GM12878 (cell line): Measurements from ENCODE around the gene SEC62. TPM values are rescaled to one million over a fixed set of nuclear protein-coding genes. Genes with fewer than 3 reads are reported as not detected.
A peak's percentile ranks its signal among the peaks of the same experiment; 100 is the strongest.

Experiments
- ATAC-seq: fragments of 200-7000 bp; cut with Tn5 transposase; 3 replicates; pipeline ENCODE4 v1.9.1; 2020; ENCODE audit warnings: mild to moderate bottlenecking, moderate library complexity
- BruUV-seq: library from RNA; stranded (reverse); fragments of 400-500 nt; replicated peaks from 2 replicates; lab custom pipeline; 2021; lab: Mats Ljungman, UMichigan
- CTCF ChIA-PET: fragments of 300-600 bp; sonication (Branson Sonifier 250); formaldehyde crosslinking; extraction: SDS; loops from one replicate; lab custom pipeline; 2021; ENCODE audit warnings: inconsistent platforms; lab: Yijun Ruan, JAX
- POLR2A ChIA-PET: fragments of 350-600 bp; formaldehyde crosslinking; extraction: SDS; loops from one replicate; lab custom pipeline; 2021; ENCODE audit warnings: inconsistent platforms; lab: Charles Lee
- RAD21 ChIA-PET: fragments of 300-600 bp; sonication (Branson Sonifier 250); formaldehyde crosslinking; loops from one replicate; lab custom pipeline; 2023; ENCODE audit warnings: antibody characterized with exemption; ENCODE audit not compliant: unreplicated experiment; lab: Charles Lee
- SMC1A ChIA-PET: fragments of 300-600 bp; sonication (Branson Sonifier 250); formaldehyde crosslinking; loops from one replicate; lab custom pipeline; 2023; ENCODE audit not compliant: unreplicated experiment, uncharacterized antibody; lab: Charles Lee
- DNase-seq: peaks from one replicate; pipeline ENCODE4 v3.0.0-alpha.2; 2011; ENCODE audit warnings: low read depth, low spot score
- FAIRE-seq: peaks from 3 replicates; lab custom pipeline; 2011; peaks lifted over from hg19 to GRCh38; lab: Jason Lieb, UNC
- H2AFZ ChIP-seq: 2 replicates; pipeline ENCODE4 v1.6.0; 2011; ENCODE audit warnings: low read depth, low read length, control low read depth; ENCODE audit not compliant: control insufficient read depth
- H3K27ac ChIP-seq: 2 replicates; pipeline ENCODE4 v1.5.1; 2011; ENCODE audit warnings: control low read depth; ENCODE audit not compliant: control insufficient read depth, insufficient read depth
- H3K27me3 ChIP-seq, 2 experiments: replicated peaks in 1 of 2; 2 replicates each; pipeline versions ENCODE4 v1.6.0 to v1.6.1; 2011; ENCODE audit warnings: low read length in 1 of 2; ENCODE audit not compliant: control insufficient read depth in 2 of 2, insufficient read depth in 2 of 2
- H3K36me3 ChIP-seq, 2 experiments: 2 replicates each; pipeline ENCODE4 v1.5.1; 2011; ENCODE audit warnings: low read length in 1 of 2; ENCODE audit not compliant: control insufficient read depth in 2 of 2, insufficient read depth in 2 of 2
- H3K4me1 ChIP-seq: 2 replicates; pipeline ENCODE4 v1.6.1; 2011; ENCODE audit warnings: mild to moderate bottlenecking, low read length, moderate library complexity, mixed read lengths; ENCODE audit not compliant: control insufficient read depth, insufficient read depth
- H3K4me2 ChIP-seq: 2 replicates; pipeline ENCODE4 v1.6.0; 2011; ENCODE audit warnings: control low read depth; ENCODE audit not compliant: control insufficient read depth, insufficient read depth
- H3K4me3 ChIP-seq: fragments of 200-600 bp; sonication (generic); 2 replicates; pipeline ENCODE4 v1.5.1; 2016
- H3K79me2 ChIP-seq: 2 replicates; pipeline ENCODE4 v1.6.0; 2011; ENCODE audit warnings: low read length; ENCODE audit not compliant: control insufficient read depth, insufficient read depth
- H3K9ac ChIP-seq: 2 replicates; pipeline ENCODE4 v1.8.0; 2011; ENCODE audit warnings: low read length, control low read depth, mixed read lengths; ENCODE audit not compliant: control insufficient read depth, insufficient read depth
- H3K9me3 ChIP-seq: replicated peaks from 3 replicates; pipeline ENCODE4 v1.5.1; 2011; ENCODE audit warnings: mild to moderate bottlenecking, low read length; ENCODE audit not compliant: control insufficient read depth, insufficient read depth
- H4K20me1 ChIP-seq: 2 replicates; pipeline ENCODE4 v1.6.0; 2011; ENCODE audit not compliant: control insufficient read depth, insufficient read depth
- BACH1 ChIP-seq: fragments of 450-650 bp; IDR thresholded peaks from 2 replicates; pipeline ENCODE4 v1.6.1; 2017; ENCODE audit warnings: mild to moderate bottlenecking, borderline replicate concordance
- E2F8 ChIP-seq: fragments of 450-650 bp; IDR thresholded peaks from 2 replicates; pipeline ENCODE4 v1.6.1; 2018; ENCODE audit warnings: mild to moderate bottlenecking, low read depth, moderate library complexity; ENCODE audit not compliant: partially characterized antibody
- IRF5 ChIP-seq: fragments of 450-650 bp; IDR thresholded peaks from 2 replicates; pipeline ENCODE4 v1.6.1; 2017; ENCODE audit warnings: borderline replicate concordance
- NFIC ChIP-seq: IDR thresholded peaks from 2 replicates; pipeline ENCODE4 v1.6.1; 2012; ENCODE audit warnings: low read depth, mild to moderate bottlenecking, inconsistent platforms, low read length, moderate library complexity
- NR2C1 ChIP-seq: fragments of 450-650 bp; IDR thresholded peaks from 2 replicates; pipeline ENCODE4 v1.6.1; 2017; ENCODE audit warnings: antibody characterized with exemption, mild to moderate bottlenecking, moderate library complexity
- NRF1 ChIP-seq: conservative IDR thresholded peaks from 2 replicates; pipeline ENCODE4 v1.6.1; 2011; ENCODE audit warnings: mild to moderate bottlenecking, low read depth, low read length, improper control_type of control experiment
- POLR2A ChIP-seq: IDR thresholded peaks from 2 replicates; pipeline ENCODE4 v1.6.1; 2011; ENCODE audit warnings: low read depth, mild to moderate bottlenecking, low read length
- POU2F2 ChIP-seq: IDR thresholded peaks from 3 replicates; pipeline ENCODE4 v1.6.1; 2011; ENCODE audit warnings: low read depth, mild to moderate bottlenecking, low read length, borderline replicate concordance
- REST ChIP-seq: IDR thresholded peaks from 2 replicates; pipeline ENCODE4 v1.6.1; 2012; ENCODE audit warnings: mild to moderate bottlenecking, low read depth, low read length
- TCF12 ChIP-seq: IDR thresholded peaks from 2 replicates; pipeline ENCODE4 v1.6.1; 2011; ENCODE audit warnings: low read depth, mild to moderate bottlenecking, low read length
- USF1 ChIP-seq: IDR thresholded peaks from 2 replicates; pipeline ENCODE4 v1.6.1; 2011; ENCODE audit warnings: borderline replicate concordance, low read depth, mild to moderate bottlenecking, moderate library complexity, mixed read lengths, low read length; ENCODE audit not compliant: insufficient read depth; ENCODE audit errors: extremely low read length
- ZSCAN29 ChIP-seq: fragments of 450-650 bp; IDR thresholded peaks from 2 replicates; pipeline ENCODE4 v1.6.1; 2017; ENCODE audit warnings: mild to moderate bottlenecking, moderate library complexity
- WGBS: methylation state at CpG from one replicate; pipeline ENCODE4 v1.1.6; 2016; ENCODE audit warnings: low lambda C conversion rate; ENCODE audit not compliant: insufficient replicate concordance, insufficient coverage; ENCODE audit errors: missing lambda C conversion rate; 5-methylcytosine and 5-hydroxymethylcytosine counted together
- in situ Hi-C: fragments of 300-500 bp; cut with MboI; formaldehyde crosslinking; loops from 9 replicates; pipeline ENCODE4 v1.14.3; 2018; ENCODE audit warnings: mixed read lengths
- intact Hi-C: fragments of 100-400 bp; cut with micrococcal nuclease; formaldehyde crosslinking; loops from one replicate; pipeline ENCODE4 v1.14.2; 2022; ENCODE audit not compliant: unreplicated experiment
- polyA plus RNA-seq, 11 experiments: library from polyadenylated mRNA; depleted of rRNA in 4 of 11; unstranded in 6 of 11; stranded (reverse) in 5 of 11; fragments of >200 nt; fragmentation: Nextera tagmentation in 4 of 11; fragmentation: Illumina TruSeq in 1 of 11; extraction: Ambion mirVana in 4 of 11; extraction: Trizol in 1 of 11; gene quantifications; 1 replicate in 1 of 11; 2 replicates in 10 of 11; pipeline versions ENCODE4 v1.2.1 to v1.2.3, GENCODE V29; 2011 to 2016; ENCODE audit warnings: inconsistent platforms in 2 of 11, missing spikeins in 2 of 11, low read depth in 1 of 11
- total RNA-seq, 4 experiments: library from RNA; depleted of rRNA in 3 of 4; stranded (reverse); fragments of >200 nt in 3 of 4; fragmentation: Illumina TruSeq in 1 of 4; extraction: Trizol in 1 of 4; gene quantifications; 2 replicates each; pipeline versions ENCODE4 v1.2.1 to v1.2.3, GENCODE V29; 2013 to 2021

The SEC62 gene
- total and polyA plus RNA-seq, 10 of the 15 experiments (the other 5 are each of a cell fraction or from before 2014, with no cell fraction given), result 25.6 to 270 (median 94.8) TPM

- TF ChIP-seq USF1 (no peak), ZSCAN29 (no peak), POLR2A (no peak)
Observed at GRCh38 chr3:170044271-170044670, 77.7 kb downstream of the SEC62 start (continued).

GRCh38 chr3:170044795-170045244 lies 78.2 kb downstream of the SEC62 start:
- peak; percentile 91 for DNase-seq
- CTCF ChIA-PET, result interaction anchor here (0.9 to 1.6 kb wide), 6 partner anchors 9 to 285 kb away, joined by 3 to 6 read pairs (median 4); no protein-coding TSS in a partner anchor
- Histone ChIP-seq H2AFZ (no peak overlapping the region), H3K27me3 (peaks cover 0 to 4% of the 10 kb centered on the region in 2 experiments; a peak in 2 of 4 replicates), H3K4me1 (peaks cover 43% of the 10 kb centered on the region), H3K9me3 (no peaks in the 10 kb centered on the region), H3K36me3 (peaks cover 0 to 17% of the 10 kb centered on the region in 2 experiments; a peak in 1 of 4 replicates), H3K79me2 (peaks cover 72% of the 10 kb centered on the region), H4K20me1 (no peaks in the 10 kb centered on the region), H3K27ac (peak overlapping the region; percentile 95), H3K4me3 (peak overlapping the region; percentile 53; the same call in 1 of the 2 replicates), H3K4me2 (peak overlapping the region; percentile 62), H3K9ac (peak overlapping the region; percentile 66)
- no TSS peak for BruUV-seq
- under 1% methylated on average over 8 of the region's 8 CpGs for WGBS
- in situ Hi-C loops (loop anchor here (25.0 kb wide), 1 partner anchor 908 kb away; no protein-coding TSS in a partner anchor), intact Hi-C loops (no loop called here)
- POLR2A ChIA-PET, result no interaction called here
- ATAC-seq, result peak; percentile 77
- peak; percentile 66 for FAIRE-seq
- RAD21 ChIA-PET, result interaction anchor here (1.1 kb wide), 1 partner anchor 9 kb away, joined by 6 read pairs; no protein-coding TSS in a partner anchor
- SMC1A ChIA-PET, result interaction anchor here (0.5 to 2.4 kb wide), 7 partner anchors 9 to 112 kb away, joined by 3 to 9 read pairs (median 4); partner anchors contain the start of gene SEC62
- no peak for TF ChIP-seq REST
- TF ChIP-seq POU2F2, result no peak
- no peak for TF ChIP-seq NRF1
- peak; percentile 92 for TF ChIP-seq NFIC
- no peak for TF ChIP-seq E2F8
- TF ChIP-seq TCF12, result peak; percentile 76; the same call in 1 of the 2 replicates
- no peak for TF ChIP-seq IRF5
- peak; percentile 74; the same call in 1 of the 2 replicates for TF ChIP-seq BACH1
- peak; percentile 8; the same call in 1 of the 2 replicates for TF ChIP-seq NR2C1
